PC-9 (cell line): Measurements from ENCODE around the gene SPG21. TPM values are rescaled to one million over a fixed set of nuclear protein-coding genes. Genes with fewer than 3 reads are reported as not detected.

Source experiments
- BruUV-seq: library from RNA; stranded (reverse); fragments of 400-500 nt; replicated peaks from 2 replicates; lab custom pipeline; 2021; lab: Mats Ljungman, UMichigan
- CTCF ChIA-PET: fragments of 300-600 bp; sonication (Branson Sonifier 250); formaldehyde crosslinking; loops from one replicate; lab custom pipeline; 2022; ENCODE audit warnings: antibody characterized with exemption; lab: Charles Lee
- POLR2A ChIA-PET: fragments of 300-600 bp; sonication (Branson Sonifier 250); formaldehyde crosslinking; loops from one replicate; lab custom pipeline; 2022; ENCODE audit warnings: antibody characterized with exemption; ENCODE audit not compliant: unreplicated experiment; lab: Charles Lee
- DNase-seq, 2 experiments: peaks; one replicate each; pipeline versions ENCODE4 v3.0.0 to v3.0.0-alpha.2; 2015 to 2022; ENCODE audit warnings: mixed read lengths in 1 of 2
- H2AFZ ChIP-seq: fragments of 200-600 bp; sonication (generic); 2 replicates; pipeline ENCODE4 v1.8.1; 2017; ENCODE audit warnings: antibody characterized with exemption
- H3F3A ChIP-seq: fragments of 200-600 bp; sonication (generic); 2 replicates; pipeline ENCODE4 v1.8.1; 2017; ENCODE audit warnings: antibody characterized with exemption, mild to moderate bottlenecking, low read depth; ENCODE audit not compliant: insufficient read depth
- H3K27ac ChIP-seq: fragments of 200-600 bp; sonication (generic); 2 replicates; pipeline ENCODE4 v1.6.1; 2016; ENCODE audit warnings: mixed run types
- H3K27me3 ChIP-seq: fragments of 200-600 bp; sonication (generic); 2 replicates; pipeline ENCODE4 v1.6.1; 2016; ENCODE audit warnings: low read depth, mixed run types; ENCODE audit not compliant: insufficient read depth
- H3K36me3 ChIP-seq: fragments of 200-600 bp; sonication (generic); 2 replicates; pipeline ENCODE4 v1.6.1; 2016; ENCODE audit warnings: low read depth, mixed run types
- H3K4me1 ChIP-seq: fragments of 200-600 bp; sonication (generic); replicated peaks from 2 replicates; pipeline ENCODE4 v1.6.1; 2016; ENCODE audit warnings: mixed run types; ENCODE audit not compliant: insufficient read depth
- H3K4me2 ChIP-seq: fragments of 200-600 bp; sonication (generic); 2 replicates; pipeline ENCODE4 v1.6.1; 2017; ENCODE audit warnings: mixed run types
- H3K4me3 ChIP-seq: fragments of 200-600 bp; sonication (generic); 2 replicates; pipeline ENCODE4 v1.6.1; 2016; ENCODE audit warnings: mixed run types
- H3K79me2 ChIP-seq: fragments of 200-600 bp; sonication (generic); 2 replicates; pipeline ENCODE4 v1.6.1; 2017; ENCODE audit warnings: low read depth, mixed run types
- H3K9me2 ChIP-seq: fragments of 200-600 bp; sonication (generic); 2 replicates; pipeline ENCODE4 v1.8.1; 2017; ENCODE audit warnings: mild to moderate bottlenecking; ENCODE audit not compliant: insufficient read depth
- H3K9me3 ChIP-seq: fragments of 200-600 bp; sonication (generic); 2 replicates; pipeline ENCODE4 v1.8.1; 2016; ENCODE audit warnings: low read depth; ENCODE audit not compliant: insufficient read depth
- H4K20me1 ChIP-seq: fragments of 200-600 bp; sonication (generic); 2 replicates; pipeline ENCODE4 v1.8.1; 2017; ENCODE audit not compliant: insufficient read depth
- CTCF ChIP-seq: fragments of 200-600 bp; sonication (generic); conservative IDR thresholded peaks from 2 replicates; pipeline ENCODE4 v1.6.1; 2017; ENCODE audit warnings: mixed run types, antibody characterized with exemption, mild to moderate bottlenecking, moderate library complexity
- EZH2 ChIP-seq: fragments of 200-600 bp; sonication (generic); IDR thresholded peaks from 2 replicates; pipeline ENCODE4 v1.8.0; 2017; ENCODE audit warnings: antibody characterized with exemption, low read depth
- intact Hi-C: fragments of 100-400 bp; cut with micrococcal nuclease; formaldehyde crosslinking; loops from one replicate; pipeline ENCODE4 v1.10.0; 2022; ENCODE audit not compliant: unreplicated experiment
- total RNA-seq: library from RNA; stranded (reverse); gene quantifications from 2 replicates; pipeline ENCODE4 v1.2.3, GENCODE V29; 2021

The SPG21 gene
- total RNA-seq, 1 experiment from 2014 or later = 91.7 TPM

- POLR2A ChIA-PET = no interaction called here
- Histone ChIP-seq H3K27ac (no peak overlapping the region), H3K9me3 (no peaks in the 10 kb centered on the region), H3K4me1 (no peaks in the 10 kb centered on the region), H3K36me3 (no peaks in the 10 kb centered on the region; the same call in 1 of the 2 replicates), H3F3A (peaks cover 3% of the 10 kb centered on the region; the same call in 1 of the 2 replicates), H3K79me2 (no peaks in the 10 kb centered on the region), H3K4me3 (no peak overlapping the region), H4K20me1 (no peaks in the 10 kb centered on the region), H2AFZ (no peak overlapping the region), H3K4me2 (no peak overlapping the region), H3K9me2 (no peaks in the 10 kb centered on the region), H3K27me3 (no peaks in the 10 kb centered on the region)
- no peak for TF ChIP-seq EZH2
- no peak for TF ChIP-seq CTCF
- CTCF ChIA-PET = no interaction called here
- intact Hi-C loops = no loop called here
- no TSS peak for BruUV-seq
- DNase-seq = no peak
Observed at GRCh38 chr15:64944961-64945360, 44.8 kb downstream of the SPG21 start.

- Histone ChIP-seq H3K79me2 (no peaks in the 10 kb centered on the region), H3K27me3 (no peaks in the 10 kb centered on the region), H3K36me3 (no peaks in the 10 kb centered on the region; the same call in 1 of the 2 replicates), H3K9me2 (no peaks in the 10 kb centered on the region), H3K4me1 (no peaks in the 10 kb centered on the region), H4K20me1 (no peaks in the 10 kb centered on the region), H3K9me3 (no peaks in the 10 kb centered on the region), H3K4me2 (no peak overlapping the region), H3F3A (no peaks in the 10 kb centered on the region), H2AFZ (no peak overlapping the region), H3K4me3 (no peak overlapping the region), H3K27ac (no peak overlapping the region)
- POLR2A ChIA-PET = no interaction called here
- DNase-seq = no peak
- CTCF ChIA-PET = no interaction called here
- no peak for TF ChIP-seq CTCF
- intact Hi-C loops = no loop called here
- no TSS peak for BruUV-seq
Observed at GRCh38 chr15:64943512-64944225, 46.0 kb downstream of the SPG21 start.

GRCh38 chr15:64942356-64942755 lies 47.4 kb downstream of the SPG21 start:
- no peaks in the 10 kb centered on the region for H3K9me2 ChIP-seq
- no peak overlapping the region for H3K4me2 ChIP-seq
- POLR2A ChIA-PET = no interaction called here
- CTCF ChIA-PET = interaction anchor here (0.5 kb wide), 1 partner anchor 238 kb away, joined by 3 read pairs; no protein-coding TSS in a partner anchor
- H3K9me3 ChIP-seq = no peaks in the 10 kb centered on the region
- intact Hi-C loops = no loop called here
- no peak overlapping the region for H3K4me3 ChIP-seq
- no peaks in the 10 kb centered on the region for H3K27me3 ChIP-seq
- H4K20me1 ChIP-seq = no peaks in the 10 kb centered on the region
- peaks cover 4% of the 10 kb centered on the region; the same call in 1 of the 2 replicates for H3F3A ChIP-seq
- no peaks in the 10 kb centered on the region for H3K36me3 ChIP-seq
- no peak overlapping the region for H2AFZ ChIP-seq
- H3K27ac ChIP-seq = no peak overlapping the region
- no TSS peak for BruUV-seq
- TF ChIP-seq CTCF = no peak
- TF ChIP-seq EZH2 = no peak
- H3K79me2 ChIP-seq = no peaks in the 10 kb centered on the region
- DNase-seq = no peak
- H3K4me1 ChIP-seq = peaks cover 9% of the 10 kb centered on the region
